ENCODE data around the gene DNAJA4.

DNAJA4 gene

DNA sequence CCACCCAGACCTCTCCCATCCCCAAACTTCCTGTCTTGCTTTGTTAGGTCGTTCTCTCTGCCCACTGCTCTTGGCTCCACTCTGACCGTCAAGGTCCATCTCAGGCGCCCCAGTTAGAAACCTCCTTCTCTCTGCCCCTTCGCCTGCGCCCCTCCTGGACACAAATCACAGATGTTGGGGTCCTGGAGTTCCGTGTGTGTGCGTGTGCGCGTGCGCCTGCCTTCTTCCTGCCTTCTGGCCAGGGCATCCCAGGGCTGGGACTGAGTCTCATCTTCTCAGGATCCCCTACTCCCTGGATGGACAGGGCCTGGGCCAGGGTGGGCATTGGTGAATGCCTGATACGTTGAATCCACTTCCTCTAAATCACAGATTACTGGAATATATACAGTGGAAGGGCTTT is 30.9 kb upstream of the DNAJA4 start:
- TF ChIP-seq, protein P1, sequence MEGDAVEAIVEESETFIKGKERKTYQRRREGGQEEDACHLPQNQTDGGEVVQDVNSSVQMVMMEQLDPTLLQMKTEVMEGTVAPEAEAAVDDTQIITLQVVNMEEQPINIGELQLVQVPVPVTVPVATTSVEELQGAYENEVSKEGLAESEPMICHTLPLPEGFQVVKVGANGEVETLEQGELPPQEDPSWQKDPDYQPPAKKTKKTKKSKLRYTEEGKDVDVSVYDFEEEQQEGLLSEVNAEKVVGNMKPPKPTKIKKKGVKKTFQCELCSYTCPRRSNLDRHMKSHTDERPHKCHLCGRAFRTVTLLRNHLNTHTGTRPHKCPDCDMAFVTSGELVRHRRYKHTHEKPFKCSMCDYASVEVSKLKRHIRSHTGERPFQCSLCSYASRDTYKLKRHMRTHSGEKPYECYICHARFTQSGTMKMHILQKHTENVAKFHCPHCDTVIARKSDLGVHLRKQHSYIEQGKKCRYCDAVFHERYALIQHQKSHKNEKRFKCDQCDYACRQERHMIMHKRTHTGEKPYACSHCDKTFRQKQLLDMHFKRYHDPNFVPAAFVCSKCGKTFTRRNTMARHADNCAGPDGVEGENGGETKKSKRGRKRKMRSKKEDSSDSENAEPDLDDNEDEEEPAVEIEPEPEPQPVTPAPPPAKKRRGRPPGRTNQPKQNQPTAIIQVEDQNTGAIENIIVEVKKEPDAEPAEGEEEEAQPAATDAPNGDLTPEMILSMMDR (IDR thresholded peaks at IDR 0.05; ENCODE audit: low read depth, low read length, missing control alignments) = no peak
- H3K4me3 ChIP-seq (ENCODE audit: low read depth, low read length) = no peak overlapping the region
- in situ Hi-C loops (cut with HindIII; ENCODE audit: low pct_ligation_motif_present, low sequenced_read_pairs) = no loop called here
- no peak for DNase-seq
- peaks cover 10% of the 10 kb centered on the region for H3K27me3 ChIP-seq (replicated peaks)
- no peak overlapping the region for H3K27ac ChIP-seq
- H3K36me3 ChIP-seq (replicated peaks) = no peaks in the 10 kb centered on the region

DNA sequence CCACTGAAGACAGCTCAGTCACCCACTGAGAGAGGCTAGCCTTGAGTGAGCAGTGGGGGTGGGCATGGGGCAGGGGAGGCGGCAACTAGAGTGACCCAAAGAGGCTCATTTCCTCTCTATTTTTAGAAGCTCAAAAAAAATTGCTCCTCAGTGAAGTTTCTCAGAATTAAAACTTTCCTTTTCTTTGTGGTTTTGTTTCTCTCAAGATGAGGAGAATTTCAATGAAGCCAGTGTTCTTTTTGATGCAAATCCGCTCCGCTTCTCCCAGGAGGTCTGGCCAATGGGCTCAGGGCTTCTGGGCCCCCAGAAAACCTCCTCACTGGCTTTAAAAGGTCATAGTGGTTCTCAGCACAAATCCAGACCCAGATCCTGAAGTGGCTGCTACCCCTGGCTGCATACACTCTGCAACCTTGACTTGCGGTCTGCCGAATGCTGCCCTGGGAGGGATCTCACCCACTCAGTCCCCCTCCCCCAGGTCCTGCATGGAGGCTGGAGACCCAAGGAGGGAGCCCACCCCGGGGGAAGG is 29.8 kb upstream of the DNAJA4 start, which contains the start of gene ACSBG1:
TSS of gene ACSBG1 (minus strand) at position 51 of the 526 bp plus-strand sequence. CDS start 64 bp downstream, outside the sequence.
- DNase-seq = no peak
- Histone ChIP-seq H3K4me3 (ENCODE audit: low read depth, low read length) (no peak within 1 kb of the TSS), H3K36me3 (replicated peaks) (no peaks in the 10 kb centered on the region), H3K27me3 (replicated peaks) (peaks cover 10% of the 10 kb centered on the region), H3K27ac (no peak within 1 kb of the TSS)
- TF ChIP-seq, protein P1 (IDR thresholded peaks at IDR 0.05; ENCODE audit: low read depth, low read length, missing control alignments) = no peak
- in situ Hi-C loops (cut with HindIII; ENCODE audit: low pct_ligation_motif_present, low sequenced_read_pairs) = no loop called here

DNA sequence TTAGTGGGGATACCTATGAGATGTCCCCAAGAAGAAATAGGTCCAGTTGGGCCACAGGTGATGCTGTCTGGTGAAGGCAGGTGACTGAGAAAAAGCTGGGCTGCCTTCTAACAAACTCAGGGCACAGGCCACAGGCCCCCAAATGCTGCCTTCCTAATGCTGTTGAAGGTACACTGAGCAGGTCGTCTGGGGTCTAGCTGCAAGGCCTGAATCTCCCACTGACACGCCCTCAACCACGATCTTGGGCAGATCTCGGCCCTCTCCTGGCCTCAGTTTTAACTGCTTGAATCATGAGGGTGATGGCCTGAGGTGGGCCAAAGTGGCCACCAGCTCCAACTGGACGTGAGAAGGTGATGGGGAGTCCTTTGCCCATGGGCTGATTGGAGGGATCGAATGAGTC is 27.9 kb upstream of the DNAJA4 start:
- in situ Hi-C loops (cut with HindIII; ENCODE audit: low pct_ligation_motif_present, low sequenced_read_pairs) = no loop called here
- DNase-seq = no peak
- Histone ChIP-seq H3K27me3 (replicated peaks) (peaks cover 10% of the 10 kb centered on the region), H3K36me3 (replicated peaks) (no peaks in the 10 kb centered on the region), H3K4me3 (ENCODE audit: low read depth, low read length) (no peak overlapping the region), H3K27ac (no peak overlapping the region)
- TF ChIP-seq, protein P1 (IDR thresholded peaks at IDR 0.05; ENCODE audit: low read depth, low read length, missing control alignments) = no peak

DNA sequence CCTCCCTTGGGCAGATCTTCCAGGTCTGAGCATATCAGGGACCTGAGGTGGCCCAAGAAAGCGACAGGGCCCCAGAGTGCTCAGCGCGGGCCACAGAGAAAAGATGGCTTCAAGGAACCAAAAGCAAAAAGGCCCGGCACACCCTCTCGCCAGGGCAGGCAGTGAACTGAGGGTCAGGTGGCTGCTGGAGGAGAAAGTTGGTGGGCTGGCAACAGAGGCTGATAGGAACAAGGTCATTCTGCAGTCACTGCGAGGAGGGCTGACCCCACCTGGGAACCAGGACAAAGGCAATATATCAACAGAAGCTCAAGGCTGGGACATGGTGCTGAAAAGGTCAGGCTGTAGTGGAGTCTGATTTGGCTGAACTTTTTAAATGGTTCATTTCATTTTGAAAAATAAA is 27.2 kb upstream of the DNAJA4 start:
- DNase-seq = no peak
- peaks cover 10% of the 10 kb centered on the region for H3K27me3 ChIP-seq (replicated peaks)
- in situ Hi-C loops (cut with HindIII; ENCODE audit: low pct_ligation_motif_present, low sequenced_read_pairs) = no loop called here
- TF ChIP-seq, protein P1 (IDR thresholded peaks at IDR 0.05; ENCODE audit: low read depth, low read length, missing control alignments) = no peak
- no peaks in the 10 kb centered on the region for H3K36me3 ChIP-seq (replicated peaks)
- H3K4me3 ChIP-seq (ENCODE audit: low read depth, low read length) = no peak overlapping the region
- no peak overlapping the region for H3K27ac ChIP-seq

DNA sequence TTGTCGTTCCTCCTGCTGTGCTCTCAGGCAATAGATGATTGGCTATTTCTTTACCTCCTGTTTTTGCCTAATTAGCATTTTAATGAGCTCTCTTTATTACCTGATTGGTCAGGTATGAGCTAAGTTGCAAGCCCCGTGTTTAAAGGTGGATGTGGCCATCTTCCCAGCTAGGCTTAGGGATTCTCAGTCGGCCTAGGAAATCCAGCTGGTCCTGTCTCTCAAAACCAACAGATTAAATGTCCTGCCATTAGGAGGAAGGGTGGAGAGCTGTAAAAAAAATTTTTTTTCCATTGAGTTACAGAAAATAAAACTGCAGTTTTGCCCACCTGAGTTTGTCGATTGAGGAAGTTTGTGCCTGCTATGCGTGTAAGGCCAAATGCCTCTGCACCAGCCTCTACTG is 24.6 kb upstream of the DNAJA4 start:
- Histone ChIP-seq H3K27ac (no peak overlapping the region), H3K27me3 (replicated peaks) (peaks cover 4% of the 10 kb centered on the region), H3K36me3 (replicated peaks) (no peaks in the 10 kb centered on the region), H3K4me3 (ENCODE audit: low read depth, low read length) (no peak overlapping the region)
- no peak for DNase-seq
- TF ChIP-seq, protein P1 (IDR thresholded peaks at IDR 0.05; ENCODE audit: low read depth, low read length, missing control alignments) = no peak
- in situ Hi-C loops (cut with HindIII; ENCODE audit: low pct_ligation_motif_present, low sequenced_read_pairs) = no loop called here

DNA sequence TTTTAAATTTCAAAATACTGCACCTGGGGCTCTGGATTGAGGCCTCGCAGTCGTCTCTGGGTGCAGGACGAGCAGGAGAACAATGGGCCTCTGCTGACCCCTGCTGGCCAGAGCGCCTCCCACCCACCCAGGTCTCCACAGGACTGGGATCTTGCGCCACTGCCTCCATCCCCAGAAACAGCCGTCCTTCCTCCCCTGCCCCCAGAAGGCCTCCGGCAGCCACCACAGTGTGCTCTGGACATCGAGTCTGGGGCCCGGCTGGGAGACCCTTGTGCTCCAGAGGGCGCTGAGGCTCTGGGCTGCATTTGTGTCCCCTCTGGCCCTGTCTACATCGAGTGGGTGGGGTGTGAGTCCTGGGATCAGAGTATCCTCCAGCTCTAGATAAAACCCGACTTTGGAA is 23.3 kb upstream of the DNAJA4 start:
- no peaks in the 10 kb centered on the region for H3K27me3 ChIP-seq (replicated peaks)
- in situ Hi-C loops (cut with HindIII; ENCODE audit: low pct_ligation_motif_present, low sequenced_read_pairs) = no loop called here
- no peak overlapping the region for H3K27ac ChIP-seq
- peak; percentile 77 for DNase-seq
- H3K4me3 ChIP-seq (ENCODE audit: low read depth, low read length) = no peak overlapping the region
- H3K36me3 ChIP-seq (replicated peaks) = no peaks in the 10 kb centered on the region
- TF ChIP-seq, protein P1 (IDR thresholded peaks at IDR 0.05; ENCODE audit: low read depth, low read length, missing control alignments) = peak; percentile 95
